ENCODE data around the gene RELA.

Gene RELA

GRCh38 chr11:65657426-65657825 is 5.3 kb downstream of the RELA start:
- Histone ChIP-seq H3K27ac (ENCODE audit: extremely low read depth, low read depth, low read length) (no peak overlapping the region), H3K4me1 (ENCODE audit: control insufficient read depth, insufficient read depth, low read length) (peaks cover 5% of the 10 kb centered on the region; the same call in 1 of the 2 replicates), H3K9me3 (ENCODE audit: control insufficient read depth, insufficient read depth, low read depth, low read length) (no peaks in the 10 kb centered on the region), H3K36me3 (ENCODE audit: control insufficient read depth in 2 of 2, insufficient read depth in 1 of 2, low read length in 2 of 2) (peaks cover 7 to 81% of the 10 kb centered on the region in 2 experiments; a peak in 2 of 3 replicates), H3K4me3 (ENCODE audit: low read depth, low read length) (no peak overlapping the region)
- TF ChIP-seq ZBTB20 (tag by site-specific recombination; IDR thresholded peaks at IDR 0.05) (no peak), ZEB2 (tag by site-specific recombination; IDR thresholded peaks at IDR 0.05) (no peak), PRDM1 (tag by site-specific recombination; IDR thresholded peaks at IDR 0.05) (no peak), ZNF426 (tag by site-specific recombination; IDR thresholded peaks at IDR 0.05) (no peak), ZNF37A (tag by site-specific recombination; IDR thresholded peaks at IDR 0.05) (no peak), RBAK (tag by site-specific recombination; IDR thresholded peaks at IDR 0.05) (no peak), ZNF510 (tag by site-specific recombination; IDR thresholded peaks at IDR 0.05; ENCODE audit: insufficient replicate concordance) (no peak), ZNF658 (tag by site-specific recombination; IDR thresholded peaks at IDR 0.05) (no peak), BCL11A (tag by site-specific recombination; IDR thresholded peaks at IDR 0.05; ENCODE audit: low read depth) (no peak), ZNF302 (tag by site-specific recombination; IDR thresholded peaks at IDR 0.05; ENCODE audit: low read depth) (no peak), ZNF501 (tag by site-specific recombination; IDR thresholded peaks at IDR 0.05) (no peak), ZNF350 (tag by site-specific recombination; IDR thresholded peaks at IDR 0.05) (no peak)
- TF ChIP-seq, protein P1, sequence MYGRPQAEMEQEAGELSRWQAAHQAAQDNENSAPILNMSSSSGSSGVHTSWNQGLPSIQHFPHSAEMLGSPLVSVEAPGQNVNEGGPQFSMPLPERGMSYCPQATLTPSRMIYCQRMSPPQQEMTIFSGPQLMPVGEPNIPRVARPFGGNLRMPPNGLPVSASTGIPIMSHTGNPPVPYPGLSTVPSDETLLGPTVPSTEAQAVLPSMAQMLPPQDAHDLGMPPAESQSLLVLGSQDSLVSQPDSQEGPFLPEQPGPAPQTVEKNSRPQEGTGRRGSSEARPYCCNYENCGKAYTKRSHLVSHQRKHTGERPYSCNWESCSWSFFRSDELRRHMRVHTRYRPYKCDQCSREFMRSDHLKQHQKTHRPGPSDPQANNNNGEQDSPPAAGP (tag by site-specific recombination; IDR thresholded peaks at IDR 0.05): no peak
- TF ChIP-seq, protein P2, sequence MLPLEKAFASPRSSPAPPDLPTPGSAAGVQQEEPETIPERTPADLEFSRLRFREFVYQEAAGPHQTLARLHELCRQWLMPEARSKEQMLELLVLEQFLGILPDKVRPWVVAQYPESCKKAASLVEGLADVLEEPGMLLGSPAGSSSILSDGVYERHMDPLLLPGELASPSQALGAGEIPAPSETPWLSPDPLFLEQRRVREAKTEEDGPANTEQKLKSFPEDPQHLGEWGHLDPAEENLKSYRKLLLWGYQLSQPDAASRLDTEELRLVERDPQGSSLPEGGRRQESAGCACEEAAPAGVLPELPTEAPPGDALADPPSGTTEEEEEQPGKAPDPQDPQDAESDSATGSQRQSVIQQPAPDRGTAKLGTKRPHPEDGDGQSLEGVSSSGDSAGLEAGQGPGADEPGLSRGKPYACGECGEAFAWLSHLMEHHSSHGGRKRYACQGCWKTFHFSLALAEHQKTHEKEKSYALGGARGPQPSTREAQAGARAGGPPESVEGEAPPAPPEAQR (tag by site-specific recombination; IDR thresholded peaks at IDR 0.05): no peak
- POLR2A ChIA-PET: interaction anchor here (0.7 kb wide), 1 partner anchor 19 kb away, joined by 3 read pairs; the partner anchor contains the start of gene SIPA1
- CTCF ChIA-PET: interaction anchor here (0.7 kb wide), 1 partner anchor 1607 kb away, joined by 3 read pairs; no protein-coding TSS in a partner anchor

- H3K9me3 ChIP-seq (ENCODE audit: control insufficient read depth, insufficient read depth, low read depth, low read length): no peaks in the 10 kb centered on the region
- CTCF ChIA-PET: interaction anchor here (0.6 to 1.3 kb wide), 2 partner anchors 30 to 162 kb away, joined by 3 to 4 read pairs; no protein-coding TSS in a partner anchor
- H3K27ac ChIP-seq (ENCODE audit: extremely low read depth, low read depth, low read length): no peak overlapping the region
- POLR2A ChIA-PET: interaction anchor here (0.6 to 1.4 kb wide), 5 partner anchors 18 to 647 kb away, joined by 3 to 4 read pairs (median 3); partner anchors contain the start of genes PCNX3, RNASEH2C and SIPA1
- H3K4me1 ChIP-seq (ENCODE audit: control insufficient read depth, insufficient read depth, low read length): peaks cover 8% of the 10 kb centered on the region
- no peak for TF ChIP-seq ZNF501 (tag by site-specific recombination; IDR thresholded peaks at IDR 0.05)
- no peak for TF ChIP-seq SETDB1 (IDR thresholded peaks at IDR 0.05; ENCODE audit: insufficient read length, low read length)
- TF ChIP-seq, protein P3, sequence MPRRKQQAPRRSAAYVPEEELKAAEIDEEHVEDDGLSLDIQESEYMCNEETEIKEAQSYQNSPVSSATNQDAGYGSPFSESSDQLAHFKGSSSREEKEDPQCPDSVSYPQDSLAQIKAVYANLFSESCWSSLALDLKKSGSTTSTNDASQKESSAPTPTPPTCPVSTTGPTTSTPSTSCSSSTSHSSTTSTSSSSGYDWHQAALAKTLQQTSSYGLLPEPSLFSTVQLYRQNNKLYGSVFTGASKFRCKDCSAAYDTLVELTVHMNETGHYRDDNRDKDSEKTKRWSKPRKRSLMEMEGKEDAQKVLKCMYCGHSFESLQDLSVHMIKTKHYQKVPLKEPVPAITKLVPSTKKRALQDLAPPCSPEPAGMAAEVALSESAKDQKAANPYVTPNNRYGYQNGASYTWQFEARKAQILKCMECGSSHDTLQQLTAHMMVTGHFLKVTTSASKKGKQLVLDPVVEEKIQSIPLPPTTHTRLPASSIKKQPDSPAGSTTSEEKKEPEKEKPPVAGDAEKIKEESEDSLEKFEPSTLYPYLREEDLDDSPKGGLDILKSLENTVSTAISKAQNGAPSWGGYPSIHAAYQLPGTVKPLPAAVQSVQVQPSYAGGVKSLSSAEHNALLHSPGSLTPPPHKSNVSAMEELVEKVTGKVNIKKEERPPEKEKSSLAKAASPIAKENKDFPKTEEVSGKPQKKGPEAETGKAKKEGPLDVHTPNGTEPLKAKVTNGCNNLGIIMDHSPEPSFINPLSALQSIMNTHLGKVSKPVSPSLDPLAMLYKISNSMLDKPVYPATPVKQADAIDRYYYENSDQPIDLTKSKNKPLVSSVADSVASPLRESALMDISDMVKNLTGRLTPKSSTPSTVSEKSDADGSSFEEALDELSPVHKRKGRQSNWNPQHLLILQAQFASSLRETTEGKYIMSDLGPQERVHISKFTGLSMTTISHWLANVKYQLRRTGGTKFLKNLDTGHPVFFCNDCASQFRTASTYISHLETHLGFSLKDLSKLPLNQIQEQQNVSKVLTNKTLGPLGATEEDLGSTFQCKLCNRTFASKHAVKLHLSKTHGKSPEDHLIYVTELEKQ (tag by site-specific recombination; IDR thresholded peaks at IDR 0.05; ENCODE audit: borderline replicate concordance): no peak
- no peak for TF ChIP-seq BCL11A (tag by site-specific recombination; IDR thresholded peaks at IDR 0.05; ENCODE audit: low read depth)
- no peak for TF ChIP-seq ZIC2 (tag by site-specific recombination; IDR thresholded peaks at IDR 0.05)
- peaks cover 7 to 78% of the 10 kb centered on the region in 2 experiments; a peak in 2 of 3 replicates for H3K36me3 ChIP-seq (ENCODE audit: control insufficient read depth in 2 of 2, insufficient read depth in 1 of 2, low read length in 2 of 2)
- no peak overlapping the region for H3K4me3 ChIP-seq (ENCODE audit: low read depth, low read length)
Measured at GRCh38 chr11:65655570-65656332, 7.0 kb downstream of the RELA start.

Data from HEK293 (cell line).